Tibial nerve (tissue), 4 donors: ENCODE measurements around the gene SLC9A1. TPM values are rescaled to one million over a fixed set of nuclear protein-coding genes. Genes with fewer than 3 reads are reported as not detected.
A peak's percentile ranks its signal among the peaks of the same experiment; 100 is the strongest.
"Not testable (repeated sequence)": the region's sequence is repeated elsewhere in the genome, so short reads cannot be mapped to it uniquely, and the experiment has no call there.

ENCODE experiments used
- DNase-seq, 2 donors: peaks; one replicate each; pipeline ENCODE4 v3.0.0-alpha.2; 2019; ENCODE audit warnings: low spot score in 2 of 2
- H3K27ac ChIP-seq, 4 donors: fragments of 200-600 bp; sonication (generic) in 3 of 4; one replicate each; pipeline ENCODE4 v1.5.1; 2017 to 2019; ENCODE audit warnings: mild to moderate bottlenecking in 1 of 4
- H3K27me3 ChIP-seq, 2 donors: fragments of 200-600 bp; sonication (generic) in 1 of 2; one replicate each; pipeline versions ENCODE4 v1.5.1 to v1.6.0; 2017 to 2019
- H3K36me3 ChIP-seq, 3 donors: fragments of 200-600 bp; sonication (generic); one replicate each; pipeline ENCODE4 v1.5.1; 2018 to 2019
- H3K4me1 ChIP-seq, 4 donors: fragments of 200-600 bp; sonication (generic) in 3 of 4; one replicate each; pipeline ENCODE4 v1.5.1; 2017 to 2019
- H3K4me3 ChIP-seq, 4 donors: fragments of 200-600 bp; sonication (generic) in 3 of 4; one replicate each; pipeline ENCODE4 v1.5.1; 2017 to 2019; ENCODE audit warnings: mild to moderate bottlenecking in 1 of 4, moderate library complexity in 1 of 4
- H3K9me3 ChIP-seq, 4 donors: fragments of 200-600 bp; sonication (generic) in 3 of 4; one replicate each; pipeline ENCODE4 v1.5.1; 2017 to 2019
- CTCF ChIP-seq, 5 experiments: fragments of 200-600 bp in 3 of 5; fragments of 450-650 bp in 2 of 5; sonication (generic) in 3 of 5; IDR thresholded peaks; one replicate each; pipeline ENCODE4 v1.5.1; 2016 to 2019; ENCODE audit warnings: antibody characterized with exemption in 5 of 5, mild to moderate bottlenecking in 3 of 5, moderate library complexity in 2 of 5
- EP300 ChIP-seq, 2 donors: sonication (generic); formaldehyde crosslinking; IDR thresholded peaks; one replicate each; pipeline ENCODE4 v1.6.1; 2017; ENCODE audit warnings: antibody characterized with exemption in 2 of 2, mild to moderate bottlenecking in 1 of 2
- POLR2A ChIP-seq, 2 donors: fragments of 450-650 bp; IDR thresholded peaks; one replicate each; pipeline ENCODE4 v1.6.1; 2017; ENCODE audit warnings: antibody characterized with exemption in 2 of 2, mild to moderate bottlenecking in 2 of 2, moderate library complexity in 2 of 2
- WGBS, 2 donors: methylation state at CpG; one replicate each; pipeline ENCODE4 v1.1.5; 2018; 5-methylcytosine and 5-hydroxymethylcytosine counted together
- total RNA-seq, 4 donors: library from RNA; depleted of rRNA; stranded (reverse); fragments of >200 nt; gene quantifications; one replicate each; pipeline ENCODE4 v1.1.0, GENCODE V29; 2016

Gene SLC9A1
- total RNA-seq = 10 to 100 TPM in 1 of 4 donors, 1 to 10 TPM in 3; 5.9 to 21.9 (median 7.8) TPM

- Histone ChIP-seq H3K27ac (peak within 1 kb of the TSS; percentile 73 to 94 (median 88)), H3K4me3 (peak within 1 kb of the TSS; percentile 54 to 96 (median 80)), H3K27me3 (no peaks in the 10 kb centered on the region), H3K4me1 (peaks cover 0 to 51% (median 33%) of the 10 kb centered on the region in 4 donors), H3K9me3 (no peaks in the 10 kb centered on the region), H3K36me3 (no peaks in the 10 kb centered on the region)
- peak; percentile 90 to 94 for DNase-seq
- WGBS, 2 donors = 5 to 6% methylated on average over 35 to 40 of the region's 40 CpGs
- TF ChIP-seq EP300 (IDR thresholded peaks at IDR 0.05) (peak; percentile 52 to 99), POLR2A (IDR thresholded peaks at IDR 0.05) (peak; percentile 96), CTCF (IDR thresholded peaks at IDR 0.05) (peak; percentile 79 to 89 (median 83))
Observed at GRCh38 chr1:27154991-27155781, at the start of gene SLC9A1. Gene SLC9A1 (minus strand): TSS chr1:27155125. CDS start chr1:27154334, 791 bp downstream.

GRCh38 chr1:27203946-27204345, 49.0 kb upstream of the SLC9A1 start:
- no peak for TF ChIP-seq EP300 (IDR thresholded peaks at IDR 0.05)
- TF ChIP-seq CTCF (IDR thresholded peaks at IDR 0.05) = no peak
- no peak for TF ChIP-seq POLR2A (IDR thresholded peaks at IDR 0.05)
- H3K4me1 ChIP-seq = no peaks in the 10 kb centered on the region
- H3K36me3 ChIP-seq = no peaks in the 10 kb centered on the region
- 100% methylated on average over 1 of the region's 1 CpG for WGBS, 2 donors
- no peak overlapping the region for H3K4me3 ChIP-seq
- no peak for DNase-seq
- H3K9me3 ChIP-seq = no peaks in the 10 kb centered on the region
- H3K27ac ChIP-seq = no peak overlapping the region
- no peaks in the 10 kb centered on the region for H3K27me3 ChIP-seq

GRCh38 chr1:27201295-27201694, 46.4 kb upstream of the SLC9A1 start:
- Histone ChIP-seq H3K4me3 (no peak overlapping the region), H3K27ac (no peak overlapping the region)
- WGBS, 2 donors = 93 to 94% methylated on average over 24 of the region's 24 CpGs

GRCh38 chr1:27193194-27193593, 38.3 kb upstream of the SLC9A1 start:
- Histone ChIP-seq H3K4me3 (no peak overlapping the region), H3K27me3 (no peaks in the 10 kb centered on the region), H3K9me3 (no peaks in the 10 kb centered on the region), H3K4me1 (peaks cover 0 to 5% (median 0%) of the 10 kb centered on the region in 4 donors), H3K36me3 (no peaks in the 10 kb centered on the region), H3K27ac (no peak overlapping the region)
- 94 to 97% methylated on average over 1 of the region's 1 CpG for WGBS, 2 donors
- TF ChIP-seq CTCF (IDR thresholded peaks at IDR 0.05) = no peak
- no peak for TF ChIP-seq EP300 (IDR thresholded peaks at IDR 0.05)
- no peak for TF ChIP-seq POLR2A (IDR thresholded peaks at IDR 0.05)
- DNase-seq = no peak

More at GRCh38 chr1:27201295-27201694, 46.4 kb upstream of the SLC9A1 start:
- Histone ChIP-seq H3K9me3 (no peaks in the 10 kb centered on the region), H3K36me3 (no peaks in the 10 kb centered on the region), H3K27me3 (no peaks in the 10 kb centered on the region), H3K4me1 (peaks cover 0 to 6% (median 0%) of the 10 kb centered on the region in 4 donors)
- no peak for DNase-seq
- no peak for TF ChIP-seq EP300 (IDR thresholded peaks at IDR 0.05)
- no peak for TF ChIP-seq CTCF (IDR thresholded peaks at IDR 0.05)
- TF ChIP-seq POLR2A (IDR thresholded peaks at IDR 0.05) = no peak

GRCh38 chr1:27192039-27192529, 37.2 kb upstream of the SLC9A1 start:
- DNase-seq = no peak
- peak overlapping the region in 1 of 4 donors; percentile 52 for H3K27ac ChIP-seq
- no peaks in the 10 kb centered on the region for H3K4me1 ChIP-seq
- H3K4me3 ChIP-seq = no peak overlapping the region
- no peaks in the 10 kb centered on the region for H3K36me3 ChIP-seq
- WGBS, 2 donors = 68 to 72% methylated on average over 8 of the region's 8 CpGs
- H3K27me3 ChIP-seq = no peaks in the 10 kb centered on the region
- H3K9me3 ChIP-seq = no peaks in the 10 kb centered on the region
- TF ChIP-seq EP300 (IDR thresholded peaks at IDR 0.05) (no peak), POLR2A (IDR thresholded peaks at IDR 0.05) (no peak), CTCF (IDR thresholded peaks at IDR 0.05) (no peak)

- not testable (repeated sequence) for H3K36me3 ChIP-seq, H3K27me3 ChIP-seq, H3K4me3 ChIP-seq, DNase-seq, H3K4me1 ChIP-seq, H3K27ac ChIP-seq
- H3K9me3 ChIP-seq = peaks cover 0 to 19% (median 0%) of the 10 kb centered on the region in 4 donors
- WGBS, 2 donors = 72 to 89% methylated on average over 3 of the region's 3 CpGs
Observed at GRCh38 chr1:27184665-27185064, 29.7 kb upstream of the SLC9A1 start.
